PC-3 (cell line): Measurements from ENCODE around the gene ITGB3. TPM values are rescaled to one million over a fixed set of nuclear protein-coding genes. Genes with fewer than 3 reads are reported as not detected.

Source experiments
- ATAC-seq: fragments of 200-7000 bp; cut with Tn5 transposase; 2 replicates; pipeline ENCODE4 v1.9.1; 2020; ENCODE audit warnings: mild to moderate bottlenecking, moderate library complexity
- BruUV-seq: library from RNA; stranded (reverse); fragments of 400-500 nt; replicated peaks from 2 replicates; lab custom pipeline; 2021; lab: Mats Ljungman, UMichigan
- CTCF ChIA-PET: fragments of 300-600 bp; sonication (Branson Sonifier 250); formaldehyde crosslinking; loops from one replicate; lab custom pipeline; 2022; ENCODE audit warnings: antibody characterized with exemption; lab: Charles Lee
- POLR2A ChIA-PET: fragments of 300-600 bp; sonication (Branson Sonifier 250); formaldehyde crosslinking; loops from one replicate; lab custom pipeline; 2022; ENCODE audit warnings: antibody characterized with exemption; ENCODE audit not compliant: unreplicated experiment; lab: Charles Lee
- DNase-seq: peaks from one replicate; pipeline ENCODE4 v3.0.0-alpha.2; 2015
- H2AFZ ChIP-seq: fragments of 300-600 bp; sonication (generic); 2 replicates; pipeline ENCODE4 v1.6.0; 2016; ENCODE audit warnings: antibody characterized with exemption, low read length
- H3F3A ChIP-seq: fragments of 300-600 bp; sonication (generic); one replicate; pipeline ENCODE4 v1.6.0; 2017; ENCODE audit warnings: antibody characterized with exemption, low read length, control low read depth, mild to moderate bottlenecking; ENCODE audit not compliant: unreplicated experiment
- H3K27ac ChIP-seq: fragments of 300-600 bp; sonication (generic); 2 replicates; pipeline ENCODE4 v1.5.1; 2016; ENCODE audit warnings: mild to moderate bottlenecking, low read length
- H3K27me3 ChIP-seq: fragments of 300-600 bp; sonication (generic); 2 replicates; pipeline ENCODE4 v1.6.1; 2016; ENCODE audit warnings: low read length, mixed read lengths
- H3K36me3 ChIP-seq: fragments of 300-600 bp; sonication (generic); 2 replicates; pipeline ENCODE4 v1.6.1; 2016; ENCODE audit warnings: low read depth, mixed run types, low read length, mixed read lengths
- H3K4me1 ChIP-seq: fragments of 300-600 bp; sonication (generic); 2 replicates; pipeline ENCODE4 v1.5.1; 2016; ENCODE audit warnings: low read length; ENCODE audit not compliant: insufficient read depth
- H3K4me2 ChIP-seq: fragments of 300-600 bp; sonication (generic); 2 replicates; pipeline ENCODE4 v1.6.0; 2016; ENCODE audit warnings: low read length
- H3K4me3 ChIP-seq: fragments of 300-600 bp; sonication (generic); 2 replicates; pipeline ENCODE4 v1.5.1; 2016; ENCODE audit warnings: mild to moderate bottlenecking, low read length, mixed read lengths
- H3K79me2 ChIP-seq: fragments of 300-600 bp; sonication (generic); 2 replicates; pipeline ENCODE4 v1.6.1; 2017; ENCODE audit warnings: low read length, mixed read lengths
- H3K9ac ChIP-seq: fragments of 300-600 bp; sonication (generic); 2 replicates; pipeline ENCODE4 v1.6.0; 2016; ENCODE audit warnings: mild to moderate bottlenecking, low read length
- H3K9me2 ChIP-seq: fragments of 300-600 bp; sonication (generic); replicated peaks from 2 replicates; pipeline ENCODE4 v1.6.1; 2016; ENCODE audit warnings: mixed run types, low read length, mixed read lengths
- H3K9me3 ChIP-seq: fragments of 300-600 bp; sonication (generic); 2 replicates; pipeline ENCODE4 v1.6.1; 2016; ENCODE audit warnings: low read length, mixed read lengths
- H4K20me1 ChIP-seq: fragments of 300-600 bp; sonication (generic); 2 replicates; pipeline ENCODE4 v1.6.1; 2016; ENCODE audit warnings: low read length, mixed read lengths
- CTCF ChIP-seq: fragments of 300-600 bp; sonication (generic); conservative IDR thresholded peaks from 2 replicates; pipeline ENCODE4 v1.5.1; 2017; ENCODE audit warnings: antibody characterized with exemption, low read depth, mild to moderate bottlenecking, low read length
- EZH2 ChIP-seq: fragments of 300-600 bp; sonication (generic); IDR thresholded peaks from one replicate; pipeline ENCODE4 v1.6.1; 2017; ENCODE audit warnings: antibody characterized with exemption, mild to moderate bottlenecking, low read length; ENCODE audit not compliant: unreplicated experiment
- EZH2phosphoT487 ChIP-seq: fragments of 300-600 bp; sonication (generic); IDR thresholded peaks from 2 replicates; pipeline ENCODE4 v1.6.1; 2018; ENCODE audit warnings: mild to moderate bottlenecking, antibody characterized with exemption, low read length, borderline replicate concordance
- intact Hi-C: fragments of 100-400 bp; cut with micrococcal nuclease; formaldehyde crosslinking; loops from 2 replicates; pipeline ENCODE4 v1.9.0; 2023
- total RNA-seq: library from RNA; depleted of rRNA; stranded (reverse); fragments of >200 nt; gene quantifications from 2 replicates; pipeline ENCODE4 v1.2.3, GENCODE V29; 2014

ITGB3 gene
- total RNA-seq, 1 experiment from 2014 or later: 0.36 TPM

DNA sequence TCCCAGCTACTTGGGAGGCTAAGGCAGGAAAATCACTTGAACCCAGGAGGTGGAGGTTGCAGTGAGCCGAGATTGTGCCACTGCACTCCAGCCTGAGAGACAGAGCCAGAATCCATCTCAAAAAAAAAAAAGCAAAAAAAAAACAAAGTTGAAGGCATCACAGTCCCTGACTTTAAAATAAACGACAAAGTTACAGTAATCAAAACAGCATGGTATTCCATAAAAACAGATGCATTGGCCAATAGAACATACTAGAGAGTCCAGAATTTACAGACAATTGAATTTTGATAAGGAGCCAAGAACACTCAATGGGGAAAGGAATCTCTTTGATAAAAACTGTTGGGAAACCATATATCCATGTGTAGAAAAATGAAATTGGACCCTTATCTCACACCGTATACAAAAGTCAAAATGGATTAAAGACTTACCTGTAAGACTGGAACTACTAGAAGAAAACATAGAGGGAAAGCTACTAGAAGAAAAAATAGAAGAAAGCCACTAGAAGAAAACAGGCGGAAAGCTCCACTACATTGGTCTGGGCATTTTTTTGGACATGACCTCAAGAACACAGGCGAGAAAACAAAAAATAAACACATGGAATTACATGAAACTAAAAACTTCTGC is 67.4 kb downstream of the ITGB3 start:
- no peaks in the 10 kb centered on the region for H3K36me3 ChIP-seq
- no peak for DNase-seq
- no peak overlapping the region for H3K9ac ChIP-seq
- no peak overlapping the region for H2AFZ ChIP-seq
- H3K27me3 ChIP-seq: no peaks in the 10 kb centered on the region
- ATAC-seq: no peak
- no peak overlapping the region for H3K4me3 ChIP-seq
- H3K9me2 ChIP-seq: no peaks in the 10 kb centered on the region
- no peak for TF ChIP-seq CTCF
- TF ChIP-seq EZH2phosphoT487: no peak
- no peak for TF ChIP-seq EZH2
- no peaks in the 10 kb centered on the region for H3F3A ChIP-seq
- H4K20me1 ChIP-seq: no peaks in the 10 kb centered on the region
- H3K9me3 ChIP-seq: 0 out of 2 replicates have a peak, but pooled peaks cover 5% of the 10 kb centered on the region
- intact Hi-C loops: loop anchor here (5.0 kb wide), 1 partner anchor 291 kb away; no protein-coding TSS in a partner anchor
- CTCF ChIA-PET: no interaction called here
- no TSS peak for BruUV-seq
- H3K4me2 ChIP-seq: no peak overlapping the region
- no peak overlapping the region for H3K27ac ChIP-seq
- H3K4me1 ChIP-seq: peaks cover 21% of the 10 kb centered on the region
- POLR2A ChIA-PET: no interaction called here
- H3K79me2 ChIP-seq: no peaks in the 10 kb centered on the region

- Histone ChIP-seq H3K4me3 (peak within 1 kb of the TSS; percentile 94), H3F3A (no peaks in the 10 kb centered on the region), H2AFZ (peak within 1 kb of the TSS; percentile 100), H3K4me2 (peak within 1 kb of the TSS; percentile 100), H3K27me3 (no peaks in the 10 kb centered on the region), H3K36me3 (no peaks in the 10 kb centered on the region), H3K9me2 (no peaks in the 10 kb centered on the region), H3K79me2 (no peaks in the 10 kb centered on the region), H3K27ac (peak within 1 kb of the TSS; percentile 36), H4K20me1 (no peaks in the 10 kb centered on the region), H3K4me1 (peaks cover 14% of the 10 kb centered on the region), H3K9me3 (0 out of 2 replicates have a peak, but pooled peaks cover 5% of the 10 kb centered on the region), H3K9ac (peak within 1 kb of the TSS; percentile 81)
- ATAC-seq: peak; percentile 94
- TF ChIP-seq CTCF (peak; percentile 51), EZH2phosphoT487 (no peak)
- POLR2A ChIA-PET: interaction anchor here (0.6 kb wide), 3 partner anchors 28 to 147 kb away, joined by 3 to 4 read pairs (median 4); no protein-coding TSS in a partner anchor
- peak; percentile 95 for DNase-seq
- CTCF ChIA-PET: interaction anchor here (0.6 kb wide), 1 partner anchor 293 kb away, joined by 3 read pairs; no protein-coding TSS in a partner anchor
- BruUV-seq: TSS peak; percentile 53
- intact Hi-C loops: loop anchor here (5.0 kb wide), 1 partner anchor 289 kb away; no protein-coding TSS in a partner anchor
These were observed 70.0 kb downstream of the ITGB3 start, which contains the start of gene EFCAB13 for GRCh38 chr17:47323382-47324223. Gene EFCAB13, plus strand, starts transcription at chr17:47323955. Its CDS starts 4,399 bp downstream, at chr17:47328354.
